Thyroid gland (tissue), 4 donors: ENCODE data around the gene PTH1R.

Experiments used
- POLR2A ChIP-seq, 2 donors: fragments of 450-650 bp; IDR thresholded peaks; one replicate each; pipeline ENCODE4 v1.6.1; 2017; ENCODE audit warnings: antibody characterized with exemption in 2 of 2, mild to moderate bottlenecking in 2 of 2, moderate library complexity in 1 of 2
- TF ChIP-seq, protein P1 (sequence below), 6 experiments: fragments of 200-600 bp in 3 of 6; fragments of 450-650 bp in 3 of 6; sonication (generic) in 3 of 6; IDR thresholded peaks; one replicate each; pipeline ENCODE4 v1.5.1; 2016 to 2019; ENCODE audit warnings: antibody characterized with exemption in 6 of 6, mild to moderate bottlenecking in 2 of 6, inconsistent platforms in 1 of 6, moderate library complexity in 1 of 6

DNA sequence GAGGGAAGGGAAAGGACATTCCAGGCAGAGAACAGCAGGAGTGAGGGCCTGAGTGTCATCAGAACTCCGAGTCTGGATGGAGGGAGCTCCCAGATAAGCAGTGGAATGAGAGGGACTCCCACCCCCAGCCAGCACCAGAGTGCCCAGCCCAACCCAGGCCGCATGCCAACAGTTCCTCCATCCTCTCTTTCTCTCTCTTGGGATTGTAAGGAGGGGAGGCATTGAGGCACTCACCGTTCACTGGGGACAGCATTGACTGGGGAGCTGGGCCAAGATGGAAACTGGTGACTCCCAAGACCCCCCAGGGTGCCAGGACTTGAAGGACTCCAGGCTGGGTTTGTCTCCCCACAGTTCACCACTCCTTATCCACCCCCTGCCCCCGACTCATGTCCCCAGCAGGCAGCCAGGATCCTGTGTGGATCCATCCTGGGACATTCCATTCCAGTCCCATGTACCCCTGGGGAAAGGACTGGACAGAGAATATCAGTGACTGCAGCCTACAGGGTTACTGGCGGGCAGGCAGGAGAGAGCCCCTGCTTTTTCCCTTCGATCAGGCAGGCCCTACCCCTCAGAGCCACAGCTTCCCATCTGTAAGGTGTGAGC, 15.7 kb downstream of the PTH1R start:
- TF ChIP-seq POLR2A (IDR thresholded peaks at IDR 0.05): no peak
- TF ChIP-seq, protein P1, sequence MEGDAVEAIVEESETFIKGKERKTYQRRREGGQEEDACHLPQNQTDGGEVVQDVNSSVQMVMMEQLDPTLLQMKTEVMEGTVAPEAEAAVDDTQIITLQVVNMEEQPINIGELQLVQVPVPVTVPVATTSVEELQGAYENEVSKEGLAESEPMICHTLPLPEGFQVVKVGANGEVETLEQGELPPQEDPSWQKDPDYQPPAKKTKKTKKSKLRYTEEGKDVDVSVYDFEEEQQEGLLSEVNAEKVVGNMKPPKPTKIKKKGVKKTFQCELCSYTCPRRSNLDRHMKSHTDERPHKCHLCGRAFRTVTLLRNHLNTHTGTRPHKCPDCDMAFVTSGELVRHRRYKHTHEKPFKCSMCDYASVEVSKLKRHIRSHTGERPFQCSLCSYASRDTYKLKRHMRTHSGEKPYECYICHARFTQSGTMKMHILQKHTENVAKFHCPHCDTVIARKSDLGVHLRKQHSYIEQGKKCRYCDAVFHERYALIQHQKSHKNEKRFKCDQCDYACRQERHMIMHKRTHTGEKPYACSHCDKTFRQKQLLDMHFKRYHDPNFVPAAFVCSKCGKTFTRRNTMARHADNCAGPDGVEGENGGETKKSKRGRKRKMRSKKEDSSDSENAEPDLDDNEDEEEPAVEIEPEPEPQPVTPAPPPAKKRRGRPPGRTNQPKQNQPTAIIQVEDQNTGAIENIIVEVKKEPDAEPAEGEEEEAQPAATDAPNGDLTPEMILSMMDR (IDR thresholded peaks at IDR 0.05): no peak
